Muscle layer of duodenum (tissue), 2 donors: Measurements from ENCODE around the gene TCTN2.

Experiments
- H3K27ac ChIP-seq: one replicate; pipeline ENCODE4 v1.7.0; 2013; ENCODE audit warnings: mild to moderate bottlenecking, low read length
- H3K27me3 ChIP-seq: one replicate; pipeline ENCODE4 v1.7.0; 2013; ENCODE audit warnings: low read depth, mild to moderate bottlenecking, control low read depth, low read length
- H3K36me3 ChIP-seq, 2 donors: one replicate each; pipeline ENCODE4 v1.7.0; 2013; ENCODE audit warnings: low read length in 2 of 2, control low read depth in 1 of 2, mild to moderate bottlenecking in 1 of 2; ENCODE audit not compliant: insufficient read depth in 2 of 2, control insufficient read depth in 1 of 2
- H3K4me1 ChIP-seq, 2 donors: one replicate each; pipeline ENCODE4 v1.7.0; 2013; ENCODE audit warnings: low read length in 2 of 2, mild to moderate bottlenecking in 2 of 2, control low read depth in 1 of 2, moderate library complexity in 1 of 2; ENCODE audit not compliant: insufficient read depth in 2 of 2, control insufficient read depth in 1 of 2
- H3K4me3 ChIP-seq, 2 donors: one replicate each; pipeline ENCODE4 v1.7.0; 2013; ENCODE audit warnings: low read length in 2 of 2, low read depth in 1 of 2, mild to moderate bottlenecking in 1 of 2
- H3K9me3 ChIP-seq, 2 donors: one replicate each; pipeline ENCODE4 v1.7.0; 2013; ENCODE audit warnings: low read length in 2 of 2, control low read depth in 1 of 2, mild to moderate bottlenecking in 1 of 2; ENCODE audit not compliant: control insufficient read depth in 1 of 2
- donor health status: healthy.

The TCTN2 gene

GRCh38 chr12:123721245-123721644, 50.3 kb downstream of the TCTN2 start:
- Histone ChIP-seq H3K36me3 (peaks cover 14 to 43% of the 10 kb centered on the region in 2 donors), H3K27ac (no peak overlapping the region)

GRCh38 chr12:123723011-123723410, 52.1 kb downstream of the TCTN2 start:
- Histone ChIP-seq H3K27ac (no peak overlapping the region), H3K4me3 (no peak overlapping the region), H3K4me1 (no peaks in the 10 kb centered on the region), H3K36me3 (peaks cover 29 to 59% of the 10 kb centered on the region in 2 donors), H3K27me3 (no peaks in the 10 kb centered on the region), H3K9me3 (no peaks in the 10 kb centered on the region)

More at GRCh38 chr12:123721245-123721644, 50.3 kb downstream of the TCTN2 start:
- Histone ChIP-seq H3K4me3 (no peak overlapping the region), H3K27me3 (no peaks in the 10 kb centered on the region), H3K4me1 (no peaks in the 10 kb centered on the region), H3K9me3 (no peaks in the 10 kb centered on the region)

GRCh38 chr12:123723765-123724164, 52.9 kb downstream of the TCTN2 start:
- Histone ChIP-seq H3K27ac (no peak overlapping the region), H3K27me3 (no peaks in the 10 kb centered on the region), H3K4me3 (no peak overlapping the region), H3K4me1 (no peaks in the 10 kb centered on the region), H3K9me3 (no peaks in the 10 kb centered on the region), H3K36me3 (peaks cover 34 to 65% of the 10 kb centered on the region in 2 donors)

GRCh38 chr12:123726244-123726643, 55.3 kb downstream of the TCTN2 start:
- Histone ChIP-seq H3K27me3 (no peaks in the 10 kb centered on the region), H3K9me3 (no peaks in the 10 kb centered on the region), H3K4me1 (no peaks in the 10 kb centered on the region), H3K27ac (no peak overlapping the region), H3K36me3 (peaks cover 49 to 53% of the 10 kb centered on the region in 2 donors), H3K4me3 (no peak overlapping the region)

GRCh38 chr12:123726962-123727361, 56.0 kb downstream of the TCTN2 start:
- no peaks in the 10 kb centered on the region for H3K4me1 ChIP-seq
- H3K4me3 ChIP-seq, result no peak overlapping the region
- peaks cover 55 to 60% of the 10 kb centered on the region in 2 donors for H3K36me3 ChIP-seq
- H3K9me3 ChIP-seq, result no peaks in the 10 kb centered on the region
- no peaks in the 10 kb centered on the region for H3K27me3 ChIP-seq
- H3K27ac ChIP-seq, result no peak overlapping the region

GRCh38 chr12:123727878-123728277, 57.0 kb downstream of the TCTN2 start:
- Histone ChIP-seq H3K9me3 (no peaks in the 10 kb centered on the region), H3K4me3 (no peak overlapping the region), H3K4me1 (no peaks in the 10 kb centered on the region), H3K27me3 (no peaks in the 10 kb centered on the region), H3K36me3 (peaks cover 56 to 59% of the 10 kb centered on the region in 2 donors), H3K27ac (no peak overlapping the region)

GRCh38 chr12:123731596-123731995, 60.7 kb downstream of the TCTN2 start:
- no peaks in the 10 kb centered on the region for H3K9me3 ChIP-seq
- no peaks in the 10 kb centered on the region for H3K27me3 ChIP-seq
- no peaks in the 10 kb centered on the region for H3K4me1 ChIP-seq
- H3K36me3 ChIP-seq, result peaks cover 54 to 64% of the 10 kb centered on the region in 2 donors
- no peak overlapping the region for H3K27ac ChIP-seq
- H3K4me3 ChIP-seq, result no peak overlapping the region

- Histone ChIP-seq H3K27me3 (no peaks in the 10 kb centered on the region), H3K9me3 (no peaks in the 10 kb centered on the region), H3K36me3 (peaks cover 54 to 65% of the 10 kb centered on the region in 2 donors), H3K4me1 (no peaks in the 10 kb centered on the region), H3K4me3 (no peak overlapping the region), H3K27ac (no peak overlapping the region)
These were observed 61.3 kb downstream of the TCTN2 start for GRCh38 chr12:123732251-123732650.

- no peaks in the 10 kb centered on the region for H3K9me3 ChIP-seq
- no peaks in the 10 kb centered on the region for H3K27me3 ChIP-seq
- no peak overlapping the region for H3K4me3 ChIP-seq
- no peaks in the 10 kb centered on the region for H3K4me1 ChIP-seq
- H3K27ac ChIP-seq, result no peak overlapping the region
- H3K36me3 ChIP-seq, result peaks cover 47 to 64% of the 10 kb centered on the region in 2 donors
These were observed 62.3 kb downstream of the TCTN2 start for GRCh38 chr12:123733229-123733628.

- no peaks in the 10 kb centered on the region for H3K27me3 ChIP-seq
- no peak overlapping the region for H3K27ac ChIP-seq
- peaks cover 46 to 68% of the 10 kb centered on the region in 2 donors for H3K36me3 ChIP-seq
- no peaks in the 10 kb centered on the region for H3K4me1 ChIP-seq
- H3K4me3 ChIP-seq, result no peak overlapping the region
- H3K9me3 ChIP-seq, result no peaks in the 10 kb centered on the region
These were observed 63.4 kb downstream of the TCTN2 start for GRCh38 chr12:123734268-123734667.

GRCh38 chr12:123741937-123742572, 71.1 kb downstream of the TCTN2 start:
- Histone ChIP-seq H3K36me3 (peaks cover 34 to 79% of the 10 kb centered on the region in 2 donors), H3K9me3 (no peaks in the 10 kb centered on the region), H3K4me3 (no peak overlapping the region), H3K4me1 (no peaks in the 10 kb centered on the region), H3K27me3 (no peaks in the 10 kb centered on the region), H3K27ac (no peak overlapping the region)

GRCh38 chr12:123743002-123743401, 72.1 kb downstream of the TCTN2 start:
- H3K27ac ChIP-seq, result no peak overlapping the region
- no peak overlapping the region for H3K4me3 ChIP-seq
- no peaks in the 10 kb centered on the region for H3K9me3 ChIP-seq
- H3K36me3 ChIP-seq, result peaks cover 41 to 70% of the 10 kb centered on the region in 2 donors
- H3K4me1 ChIP-seq, result no peaks in the 10 kb centered on the region
- no peaks in the 10 kb centered on the region for H3K27me3 ChIP-seq
